Gastroesophageal sphincter (tissue), 4 donors: ENCODE measurements around the gene RNF157. TPM values are rescaled to one million over a fixed set of nuclear protein-coding genes. Genes with fewer than 3 reads are reported as not detected.

ENCODE experiments used
- ATAC-seq: fragments of 150-250 bp; one replicate; pipeline ENCODE4 v1.9.1; 2016; ENCODE audit warnings: mild to moderate bottlenecking, moderate library complexity
- H3K27ac ChIP-seq, 4 donors: fragments of 200-600 bp; sonication (generic) in 3 of 4; 1 replicate in 3 of 4; 2 replicates in 1 of 4; pipeline ENCODE4 v1.5.1; 2016 to 2019
- H3K27me3 ChIP-seq: fragments of 200-600 bp; sonication (generic); one replicate; pipeline ENCODE4 v1.5.1; 2019
- H3K36me3 ChIP-seq, 2 donors: fragments of 200-600 bp; sonication (generic); one replicate each; pipeline ENCODE4 v1.5.1; 2019; ENCODE audit warnings: control low read depth in 1 of 2
- H3K4me1 ChIP-seq, 3 donors: fragments of 200-600 bp; sonication (generic); 1 replicate in 2 of 3; 2 replicates in 1 of 3; pipeline ENCODE4 v1.5.1; 2016 to 2019; ENCODE audit warnings: control low read depth in 2 of 3
- H3K4me3 ChIP-seq, 2 donors: fragments of 200-600 bp; sonication (generic); one replicate each; pipeline ENCODE4 v1.5.1; 2019; ENCODE audit warnings: mild to moderate bottlenecking in 1 of 2, moderate library complexity in 1 of 2
- H3K9me3 ChIP-seq, 3 donors: fragments of 200-600 bp; sonication (generic); one replicate each; pipeline ENCODE4 v1.5.1; 2017 to 2019; ENCODE audit warnings: control low read depth in 2 of 3
- CTCF ChIP-seq, 4 experiments: fragments of 200-600 bp in 2 of 4; fragments of 450-650 bp in 2 of 4; sonication (generic) in 1 of 4; IDR thresholded peaks; one replicate each; pipeline ENCODE4 v1.5.1; 2017 to 2019; ENCODE audit warnings: antibody characterized with exemption in 4 of 4, mild to moderate bottlenecking in 2 of 4, moderate library complexity in 2 of 4
- EP300 ChIP-seq: sonication (generic); formaldehyde crosslinking; IDR thresholded peaks from one replicate; pipeline ENCODE4 v1.6.1; 2017; ENCODE audit warnings: antibody characterized with exemption, mild to moderate bottlenecking
- POLR2A ChIP-seq, 2 donors: fragments of 450-650 bp; IDR thresholded peaks; one replicate each; pipeline ENCODE4 v1.6.1; 2017; ENCODE audit warnings: antibody characterized with exemption in 2 of 2, mild to moderate bottlenecking in 2 of 2, moderate library complexity in 1 of 2
- POLR2AphosphoS5 ChIP-seq: sonication (generic); formaldehyde crosslinking; IDR thresholded peaks from one replicate; pipeline ENCODE4 v1.6.1; 2017; ENCODE audit warnings: antibody characterized with exemption
- WGBS, 2 donors: methylation state at CpG; one replicate each; pipeline ENCODE4 v1.1.5; 2018; ENCODE audit warnings: low coverage in 1 of 2; 5-methylcytosine and 5-hydroxymethylcytosine counted together
- total RNA-seq, 4 donors: library from RNA; depleted of rRNA; stranded (reverse); fragments of >200 nt; gene quantifications; one replicate each; pipeline ENCODE4 v1.1.0, GENCODE V29; 2016

The RNF157 gene
- 1 to 10 TPM; 2.5 to 8.1 (median 3.3) TPM for total RNA-seq

GRCh38 chr17:76240461-76241203, at the start of gene RNF157:
TSS of gene RNF157 (minus strand) at chr17:76240493. CDS start at chr17:76240240, 253 bp downstream.
- Histone ChIP-seq H3K27ac (peak within 1 kb of the TSS in 3 of 4 donors; percentile 59 to 78 (median 69)), H3K36me3 (no peaks in the 10 kb centered on the region), H3K4me3 (peak within 1 kb of the TSS; percentile 28 to 64), H3K9me3 (no peaks in the 10 kb centered on the region), H3K27me3 (peaks cover 62% of the 10 kb centered on the region), H3K4me1 (peaks cover 0 to 22% (median 11%) of the 10 kb centered on the region in 3 donors)
- WGBS, 2 donors = no CpG with 5 or more reads among the region's 102 CpGs
- peak; percentile 93 for ATAC-seq
- TF ChIP-seq POLR2AphosphoS5 (peak; percentile 12), CTCF (IDR thresholded peaks at IDR 0.05) (no peak)

DNA sequence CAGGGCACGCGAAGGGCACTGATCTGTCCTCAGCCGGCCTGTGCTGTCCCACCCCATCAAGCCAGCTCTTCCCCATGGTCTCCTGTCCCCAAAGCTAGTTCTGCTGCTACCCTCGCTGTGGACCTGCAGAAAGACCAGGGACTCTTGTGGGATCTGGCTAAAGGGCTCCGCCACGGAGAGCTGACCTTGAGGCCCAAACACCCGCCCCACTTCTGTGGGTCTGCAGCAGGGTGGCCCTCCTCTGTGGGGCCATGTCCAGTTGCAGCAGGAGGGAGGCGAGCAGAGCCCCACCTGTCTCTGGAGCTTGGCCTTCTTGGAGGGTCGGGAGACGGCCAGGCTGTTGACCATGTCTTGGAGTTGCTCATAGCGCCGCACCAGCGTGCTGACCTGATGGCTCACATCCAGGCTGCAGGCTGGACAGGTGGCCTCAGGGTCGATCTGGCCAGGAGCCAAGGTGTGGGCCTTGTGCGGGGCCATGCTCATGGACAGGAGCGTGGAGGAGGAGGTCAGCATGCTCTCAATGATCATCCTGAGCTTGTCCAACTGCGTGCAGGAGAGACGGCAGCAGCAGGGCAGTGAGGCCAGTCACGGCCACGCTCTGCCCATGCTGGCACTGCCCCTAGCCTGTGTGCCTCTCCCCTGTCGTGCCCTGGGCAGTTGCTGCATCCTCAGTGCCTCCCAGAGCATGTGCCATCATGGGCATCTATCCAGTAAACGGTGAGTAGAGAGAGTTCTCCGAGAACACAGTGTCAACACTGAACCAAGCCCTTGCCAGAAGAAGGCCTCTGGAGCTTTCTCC, 41.5 kb upstream of the RNF157 start:
- 68 to 100% methylated on average over 2 to 7 of the region's 23 CpGs for WGBS, 2 donors
- H3K9me3 ChIP-seq = no peaks in the 10 kb centered on the region
- H3K27me3 ChIP-seq = no peaks in the 10 kb centered on the region
- no peak for ATAC-seq
- peaks cover 0 to 8% (median 6%) of the 10 kb centered on the region in 3 donors for H3K4me1 ChIP-seq
- H3K4me3 ChIP-seq = no peak overlapping the region
- no peak overlapping the region for H3K27ac ChIP-seq
- H3K36me3 ChIP-seq = peaks cover 0 to 10% of the 10 kb centered on the region in 2 donors
- TF ChIP-seq POLR2A (IDR thresholded peaks at IDR 0.05) (no peak), POLR2AphosphoS5 (no peak), EP300 (no peak), CTCF (IDR thresholded peaks at IDR 0.05) (no peak)

GRCh38 chr17:76280650-76281049, 40.4 kb upstream of the RNF157 start:
- Histone ChIP-seq H3K27me3 (no peaks in the 10 kb centered on the region), H3K27ac (no peak overlapping the region), H3K36me3 (peaks cover 0 to 11% of the 10 kb centered on the region in 2 donors), H3K4me3 (no peak overlapping the region), H3K9me3 (no peaks in the 10 kb centered on the region), H3K4me1 (peaks cover 0 to 8% (median 6%) of the 10 kb centered on the region in 3 donors)
- ATAC-seq = no peak
- WGBS, 2 donors = 100% methylated on average over 1 of the region's 15 CpGs; no CpG with 5 or more reads in 1 of the 2 donors
- no peak for TF ChIP-seq POLR2A (IDR thresholded peaks at IDR 0.05)
- TF ChIP-seq EP300 = no peak
- TF ChIP-seq POLR2AphosphoS5 = no peak
- no peak for TF ChIP-seq CTCF (IDR thresholded peaks at IDR 0.05)

- TF ChIP-seq POLR2AphosphoS5 = no peak
- no peak for TF ChIP-seq POLR2A (IDR thresholded peaks at IDR 0.05)
- no peak for TF ChIP-seq CTCF (IDR thresholded peaks at IDR 0.05)
- TF ChIP-seq EP300 = no peak
- no peak for ATAC-seq
- Histone ChIP-seq H3K27me3 (no peaks in the 10 kb centered on the region), H3K36me3 (peaks cover 0 to 11% of the 10 kb centered on the region in 2 donors), H3K4me3 (no peak overlapping the region), H3K4me1 (peaks cover 0 to 8% (median 6%) of the 10 kb centered on the region in 3 donors), H3K9me3 (no peaks in the 10 kb centered on the region), H3K27ac (no peak overlapping the region)
- no CpG with 5 or more reads among the region's 15 CpGs for WGBS, 2 donors
These were observed 39.5 kb upstream of the RNF157 start for GRCh38 chr17:76279742-76280287.
